ENCODE results near the gene OSGEPL1.
"Not testable (repeated sequence)": the region's sequence is repeated elsewhere in the genome, so short reads cannot be mapped to it uniquely, and the experiment has no call there.

- not testable (repeated sequence) for TF ChIP-seq CTCF (IDR thresholded peaks at IDR 0.05; ENCODE audit: low read length); EZH2 (optimal IDR thresholded peaks at IDR 0.05; ENCODE audit: low read depth, low read length); EZH2phosphoT487 (IDR thresholded peaks at IDR 0.05; ENCODE audit: low read length)
These were observed 2.4 kb downstream of the OSGEPL1 start for GRCh38 chr2:189760154-189760553.

All from MM.1S (cell line).